HepG2 (cell line): ENCODE measurements around the gene SMIM22. TPM values are rescaled to one million over a fixed set of nuclear protein-coding genes. Genes with fewer than 3 reads are reported as not detected.

Experiments
- ATAC-seq: fragments of 200-7000 bp; cut with Tn5 transposase; 3 replicates; pipeline ENCODE4 v1.9.1; 2020; ENCODE audit warnings: mild to moderate bottlenecking, moderate library complexity
- BruUV-seq: library from RNA; stranded (reverse); fragments of 400-500 nt; replicated peaks from 2 replicates; lab custom pipeline; 2021; lab: Mats Ljungman, UMichigan
- CTCF ChIA-PET: fragments of 300-600 bp; formaldehyde crosslinking; extraction: SDS; loops from one replicate; lab custom pipeline; 2021; ENCODE audit warnings: low total read pairs, inconsistent platforms, low intra/inter-chr PET ratio; lab: Yijun Ruan, JAX
- POLR2A ChIA-PET: fragments of 350-600 bp; sonication (Branson Sonifier 250); formaldehyde crosslinking; loops from one replicate; lab custom pipeline; 2020; ENCODE audit warnings: antibody characterized with exemption, inconsistent platforms; lab: Yijun Ruan, JAX
- DNase-seq: peaks from one replicate; pipeline ENCODE4 v3.0.0-alpha.2; 2015; ENCODE audit warnings: low spot score
- FAIRE-seq: peaks from 3 replicates; lab custom pipeline; 2011; peaks lifted over from hg19 to GRCh38; lab: Jason Lieb, UNC
- H2AFZ ChIP-seq: one replicate; pipeline ENCODE4 v1.6.1; 2011; ENCODE audit warnings: low read length, inconsistent platforms
- H3K27ac ChIP-seq: fragments of 300-600 bp; 3 replicates; pipeline ENCODE4 v1.8.0; 2011; ENCODE audit warnings: mixed run types, mild to moderate bottlenecking, mixed read lengths, low read length, inconsistent platforms; ENCODE audit not compliant: insufficient read depth; ENCODE audit errors: extremely low read length
- H3K27me3 ChIP-seq, 2 experiments: fragments of 200-600 bp in 1 of 2; 2 replicates in 1 of 2; 3 replicates in 1 of 2; pipeline versions ENCODE4 v1.6.0 to v1.8.0; 2011; ENCODE audit warnings: low read length in 2 of 2, mild to moderate bottlenecking in 2 of 2, moderate library complexity in 2 of 2, inconsistent platforms in 1 of 2; ENCODE audit not compliant: insufficient read depth in 2 of 2, control insufficient read depth in 1 of 2
- H3K36me3 ChIP-seq, 2 experiments: fragments of 200-600 bp in 1 of 2; replicated peaks in 1 of 2; 2 replicates in 1 of 2; 3 replicates in 1 of 2; pipeline versions ENCODE4 v1.5.1 to v1.8.0; 2011; ENCODE audit warnings: low read length in 2 of 2, inconsistent platforms in 1 of 2; ENCODE audit not compliant: insufficient read depth in 2 of 2, control insufficient read depth in 1 of 2
- H3K4me1 ChIP-seq: 2 replicates; pipeline ENCODE4 v1.5.1; 2012; ENCODE audit warnings: low read length, inconsistent platforms; ENCODE audit not compliant: insufficient read depth
- H3K4me2 ChIP-seq: 2 replicates; pipeline ENCODE4 v1.6.0; 2011; ENCODE audit warnings: low read depth, low read length, inconsistent platforms
- H3K4me3 ChIP-seq, 3 experiments: fragments of 200-600 bp in 1 of 3; sonication (generic), shearing (Covaris generic) in 1 of 3; replicated peaks in 1 of 3; 2 replicates each; pipeline ENCODE4 v1.5.1; 2011 to 2016; ENCODE audit warnings: low read length in 3 of 3, inconsistent platforms in 2 of 3, low read depth in 2 of 3, mild to moderate bottlenecking in 2 of 3, control low read depth in 1 of 3, mixed read lengths in 1 of 3; ENCODE audit not compliant: insufficient read depth in 1 of 3
- H3K79me2 ChIP-seq: one replicate; pipeline ENCODE4 v1.6.1; 2011; ENCODE audit warnings: low read length, inconsistent platforms; ENCODE audit not compliant: insufficient read depth
- H3K9ac ChIP-seq: 2 replicates; pipeline ENCODE4 v1.6.0; 2011; ENCODE audit warnings: mild to moderate bottlenecking, low read depth, low read length, inconsistent platforms; ENCODE audit not compliant: insufficient read depth
- H3K9me3 ChIP-seq: 2 replicates; pipeline ENCODE4 v1.5.1; 2012; ENCODE audit warnings: mild to moderate bottlenecking, low read length
- H4K20me1 ChIP-seq: 2 replicates; pipeline ENCODE4 v1.6.0; 2011; ENCODE audit warnings: inconsistent platforms, mild to moderate bottlenecking, low read length, moderate library complexity; ENCODE audit not compliant: insufficient read depth
- BCL6 ChIP-seq: IDR thresholded peaks from 2 replicates; pipeline ENCODE4 v1.6.1; 2016; ENCODE audit warnings: missing genetic modification reagents, missing compliant biosample characterization
- KDM2A ChIP-seq: sonication (generic); formaldehyde crosslinking; IDR thresholded peaks from 2 replicates; pipeline ENCODE4 v1.4.0; 2020; ENCODE audit warnings: low read depth, missing genetic modification reagents, borderline replicate concordance
- MAFF ChIP-seq: IDR thresholded peaks from 2 replicates; pipeline ENCODE4 v1.6.1; 2011; ENCODE audit warnings: low read depth, low read length, improper control_type of control experiment
- MAFK ChIP-seq, 2 experiments: IDR thresholded peaks in 1 of 2; conservative IDR thresholded peaks in 1 of 2; 2 replicates each; pipeline ENCODE4 v1.6.1; 2011; ENCODE audit warnings: improper control_type of control experiment in 2 of 2, low read length in 2 of 2
- NFE2L2 ChIP-seq: fragments of 150-350 bp; IDR thresholded peaks from 2 replicates; pipeline ENCODE4 v1.6.1; 2014; ENCODE audit warnings: low read length
- PAXIP1 ChIP-seq: sonication (generic); formaldehyde crosslinking; conservative IDR thresholded peaks from 2 replicates; pipeline ENCODE4 v1.4.0; 2020; ENCODE audit warnings: mild to moderate bottlenecking, missing genetic modification reagents, moderate library complexity
- ZNF556 ChIP-seq: sonication (generic); formaldehyde crosslinking; IDR thresholded peaks from 2 replicates; pipeline ENCODE4 v1.4.0; 2020; ENCODE audit warnings: mild to moderate bottlenecking, missing genetic modification reagents, borderline replicate concordance
- ZNF891 ChIP-seq: sonication (generic); formaldehyde crosslinking; IDR thresholded peaks from 2 replicates; pipeline ENCODE4 v1.5.0; 2020; ENCODE audit warnings: mild to moderate bottlenecking, missing genetic modification reagents
- WGBS: methylation state at CpG from one replicate; pipeline ENCODE4 v1.1.6; 2017; ENCODE audit warnings: low lambda C conversion rate; 5-methylcytosine and 5-hydroxymethylcytosine counted together
- in situ Hi-C: cut with HindIII; loops from 2 replicates; pipeline ENCODE4 v1.10.0; 2017; ENCODE audit warnings: low pct_unique_long_range_greater_than_20kb; ENCODE audit not compliant: extremely low pct_ligation_motif_present
- intact Hi-C: fragments of 100-400 bp; cut with micrococcal nuclease; formaldehyde crosslinking; loops from one replicate; pipeline ENCODE4 v1.10.0; 2022; ENCODE audit not compliant: unreplicated experiment
- polyA plus RNA-seq, 8 experiments: library from polyadenylated mRNA; depleted of rRNA in 3 of 8; stranded (reverse) in 7 of 8; unstranded in 1 of 8; fragments of >200 nt; fragmentation: Illumina TruSeq in 4 of 8; extraction: Trizol in 4 of 8; gene quantifications; 2 replicates each; pipeline versions ENCODE4 v1.2.1 to v1.2.3, GENCODE V29; 2011 to 2016; ENCODE audit warnings: low read depth in 4 of 8, missing spikeins in 1 of 8, mixed read lengths in 1 of 8; ENCODE audit not compliant: insufficient read depth in 1 of 8
- total RNA-seq, 5 experiments: library from RNA; depleted of rRNA; stranded (reverse); fragments of >200 nt; fragmentation: Illumina TruSeq; extraction: Trizol; gene quantifications; 2 replicates each; pipeline ENCODE4 v1.2.3, GENCODE V29; 2016; ENCODE audit warnings: low read depth in 1 of 5
- TF ChIP-seq, protein P1 (sequence below): sonication (generic); formaldehyde crosslinking; IDR thresholded peaks from 2 replicates; pipeline ENCODE4 v1.5.1; 2020; ENCODE audit warnings: missing genetic modification reagents, mild to moderate bottlenecking, borderline replicate concordance

SMIM22 gene
- total and polyA plus RNA-seq, 2 of the 13 experiments (the other 11 are each of a cell fraction or from before 2014, with no cell fraction given) = not detected

DNA sequence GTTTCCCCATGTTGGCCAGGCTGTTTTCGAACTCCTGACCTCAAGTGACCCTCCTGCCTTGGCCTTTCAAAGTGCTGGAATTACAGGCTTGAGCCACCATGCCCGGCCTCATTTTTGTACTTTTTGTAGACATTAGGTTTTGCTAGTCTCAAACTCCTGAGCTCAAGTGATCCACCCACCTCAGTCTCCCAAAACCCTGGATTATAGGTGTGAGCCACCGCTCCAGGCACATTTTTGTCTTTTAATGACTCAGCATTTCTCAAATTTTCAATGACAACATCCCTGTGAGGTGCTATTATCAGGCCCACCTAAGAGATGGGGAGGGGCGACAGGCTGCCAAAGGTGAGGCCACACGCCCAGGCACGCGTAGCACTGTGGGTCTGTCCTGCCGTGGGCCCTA lies 8.1 kb upstream of the SMIM22 start:
- in situ Hi-C loops = no loop called here
- FAIRE-seq (no peak), DNase-seq (no peak), ATAC-seq (no peak)
- no peak overlapping the region for H3K4me2 ChIP-seq
- 72% methylated on average over 8 of the region's 8 CpGs for WGBS
- TF ChIP-seq, protein P1, sequence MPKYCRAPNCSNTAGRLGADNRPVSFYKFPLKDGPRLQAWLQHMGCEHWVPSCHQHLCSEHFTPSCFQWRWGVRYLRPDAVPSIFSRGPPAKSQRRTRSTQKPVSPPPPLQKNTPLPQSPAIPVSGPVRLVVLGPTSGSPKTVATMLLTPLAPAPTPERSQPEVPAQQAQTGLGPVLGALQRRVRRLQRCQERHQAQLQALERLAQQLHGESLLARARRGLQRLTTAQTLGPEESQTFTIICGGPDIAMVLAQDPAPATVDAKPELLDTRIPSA (CRISPR knock-in tag) = no peak
- TF ChIP-seq NFE2L2 = peak; percentile 89
- peak; percentile 92 for TF ChIP-seq MAFF
- TF ChIP-seq MAFK (conservative IDR thresholded peaks at IDR 0.05 in 1 of 2, IDR thresholded peaks at IDR 0.05 in 1 of 2; ENCODE audit: low read length in 2 of 2) = peak; percentile 95 to 97
- TF ChIP-seq KDM2A (CRISPR knock-in tag) = no peak
- no peak for TF ChIP-seq BCL6 (CRISPR knock-in tag)
- TF ChIP-seq ZNF556 (CRISPR knock-in tag) = 0 out of 2 replicates have a peak, but pooled peaks have one; percentile 26
- TF ChIP-seq ZNF891 (CRISPR knock-in tag) = no peak
- TF ChIP-seq PAXIP1 (CRISPR knock-in tag) = no peak
- H3K36me3 ChIP-seq = no peaks in the 10 kb centered on the region
- no peak overlapping the region for H3K4me3 ChIP-seq
- no peaks in the 10 kb centered on the region for H3K79me2 ChIP-seq
- intact Hi-C loops = no loop called here
- no peaks in the 10 kb centered on the region; a peak in 1 of 5 replicates for H3K27me3 ChIP-seq
- no peaks in the 10 kb centered on the region for H3K9me3 ChIP-seq
- H2AFZ ChIP-seq = no peak overlapping the region
- no peak overlapping the region for H3K27ac ChIP-seq
- H3K4me1 ChIP-seq = peaks cover 90% of the 10 kb centered on the region
- H4K20me1 ChIP-seq = no peaks in the 10 kb centered on the region
- no peak overlapping the region for H3K9ac ChIP-seq
- ChIA-PET POLR2A (no interaction called here), CTCF (no interaction called here)
- no TSS peak for BruUV-seq
